ENCODE results near the gene MUC20. TPM values are rescaled to one million over a fixed set of nuclear protein-coding genes. Genes with fewer than 3 reads are reported as not detected.

The MUC20 gene
- total and polyA plus RNA-seq, 2 of the 8 experiments (the other 6 are each of a cell fraction or from before 2014, with no cell fraction given), result 0.24 to 0.26 TPM

DNA sequence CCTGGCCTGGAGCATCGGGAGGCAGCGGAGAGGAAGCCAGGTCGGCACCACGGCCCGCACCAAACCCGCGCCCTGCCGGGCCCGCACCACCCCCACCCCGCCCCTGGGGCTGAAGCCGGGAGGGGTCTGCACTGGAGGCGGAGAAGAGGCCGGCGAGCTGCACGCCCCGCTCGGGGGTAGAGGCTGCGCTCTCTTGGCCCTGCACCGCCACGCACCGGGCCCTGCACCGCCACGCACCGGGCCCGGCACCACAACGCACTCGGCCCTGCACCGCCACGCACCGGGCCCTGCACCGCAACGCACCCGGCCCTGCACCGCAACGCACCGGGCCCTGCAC is 41.4 kb downstream of the MUC20 start:
- no peak overlapping the region for H3K4me2 ChIP-seq (ENCODE audit: insufficient read depth in 1 of 2, low read depth in 2 of 2, low read length in 2 of 2)

More for the DNA sequence above, 41.4 kb downstream of the MUC20 start:
- Histone ChIP-seq H2BK12ac (ENCODE audit: low read depth, low read length) (no peak overlapping the region), H2AFZ (ENCODE audit: low read length) (no peak overlapping the region), H2AK5ac (ENCODE audit: low read depth, low read length) (no peak overlapping the region), H3K27ac (ENCODE audit: low read depth, low read length) (no peak overlapping the region), H4K20me1 (replicated peaks in 1 of 2; ENCODE audit: control insufficient read depth in 1 of 2, insufficient read depth in 2 of 2, low read length in 2 of 2) (no peaks in the 10 kb centered on the region), H3K79me2 (ENCODE audit: control insufficient read depth in 1 of 2, insufficient read depth in 2 of 2, low read length in 2 of 2) (no peaks in the 10 kb centered on the region), H2BK120ac (replicated peaks; ENCODE audit: low read depth, low read length) (no peak overlapping the region), H2BK20ac (ENCODE audit: low read length) (no peak overlapping the region), H3K23ac (ENCODE audit: insufficient read length) (no peak overlapping the region), H4K8ac (ENCODE audit: extremely low read depth, insufficient read depth, low read length) (no peak overlapping the region), H3K9me3 (ENCODE audit: insufficient read depth in 2 of 2, low read depth in 1 of 2, low read length in 1 of 2) (no peaks in the 10 kb centered on the region), H3K56ac (replicated peaks; ENCODE audit: insufficient read length, low read depth, low read length) (no peak overlapping the region), H3K79me1 (ENCODE audit: low read depth, low read length) (no peaks in the 10 kb centered on the region), H3K27me3 (replicated peaks in 1 of 4; ENCODE audit: control insufficient read depth in 3 of 4, extremely low read depth in 1 of 4, insufficient read depth in 3 of 4, low read length in 3 of 4) (no peaks in the 10 kb centered on the region; a peak in 3 of 7 replicates), H2BK15ac (ENCODE audit: low read length) (no peak overlapping the region), H3K36me3 (ENCODE audit: control insufficient read depth in 2 of 4, insufficient read depth in 4 of 4, low read length in 3 of 4) (no peaks in the 10 kb centered on the region), H3K23me2 (ENCODE audit: low read depth, low read length) (peaks cover 2% of the 10 kb centered on the region; the same call in 1 of the 2 replicates), H3K4me3 (ENCODE audit: extremely low read depth in 1 of 4, insufficient read depth in 2 of 4, low read depth in 3 of 4, low read length in 4 of 4) (no peak overlapping the region), H3K14ac (ENCODE audit: insufficient read length) (no peak overlapping the region), H3K4ac (replicated peaks; ENCODE audit: insufficient read length, low read depth, low read length) (no peak overlapping the region), H2BK5ac (ENCODE audit: low read depth, low read length) (no peak overlapping the region), H4K5ac (ENCODE audit: insufficient read length, low read depth, low read length) (no peak overlapping the region), H3K9ac (replicated peaks in 1 of 4; ENCODE audit: extremely low read depth in 1 of 4, low read depth in 3 of 4, low read length in 3 of 4) (no peak overlapping the region), H3K18ac (ENCODE audit: extremely low read depth, low read length) (no peak overlapping the region), H3K4me1 (replicated peaks in 1 of 4; ENCODE audit: control insufficient read depth in 3 of 4, insufficient read depth in 4 of 4, low read length in 3 of 4) (peaks cover 0 to 4% (median 0%) of the 10 kb centered on the region in 4 experiments; a peak in 2 of 7 replicates), H4K91ac (replicated peaks; ENCODE audit: insufficient read length, low read length) (no peak overlapping the region)
- DNase-seq (ENCODE audit: low read depth in 1 of 2, low spot score in 2 of 2) (no peak), FAIRE-seq (no peak)
- TF ChIP-seq PHF8 (conservative IDR thresholded peaks at IDR 0.05; ENCODE audit: low read depth, low read length) (no peak), SIN3A (conservative IDR thresholded peaks at IDR 0.05 in 1 of 2, IDR thresholded peaks at IDR 0.05 in 1 of 2; ENCODE audit: low read depth in 1 of 2, low read length in 2 of 2) (no peak), HDAC2 (IDR thresholded peaks at IDR 0.05; ENCODE audit: borderline replicate concordance in 1 of 2, low read depth in 2 of 2, low read length in 2 of 2) (no peak), ZNF274 (IDR thresholded peaks at IDR 0.05; ENCODE audit: borderline replicate concordance, extremely low read depth, low read length) (no peak), KDM1A (IDR thresholded peaks at IDR 0.05; ENCODE audit: borderline replicate concordance, low read length) (no peak)
- ChIA-PET POLR2A (ENCODE audit: partially characterized antibody) (no interaction called here), CTCF (ENCODE audit: partially characterized antibody) (interaction anchor here (0.6 to 5.8 kb wide), 3 partner anchors 89 to 783 kb away, joined by 3 to 33 read pairs (median 3); no protein-coding TSS in a partner anchor)
- 90% methylated on average over 23 of the region's 36 CpGs; no CpG with 5 or more reads in 1 of the 2 experiments for WGBS, 2 experiments (ENCODE audit: extremely low coverage in 1 of 2, insufficient coverage in 1 of 2, insufficient read length in 1 of 2, insufficient replicate concordance in 2 of 2, low coverage in 1 of 2, low lambda C conversion rate in 2 of 2, missing lambda C conversion rate in 1 of 2)

Data from H1 (cell line).